AG09319 (cell line): ENCODE results near the gene SLC24A3.

ENCODE experiments used
- DNase-seq: peaks from one replicate; pipeline ENCODE4 v3.0.0-alpha.2; 2010; ENCODE audit warnings: low read depth; ENCODE audit errors: extremely low read depth
- CTCF ChIP-seq: IDR thresholded peaks from 2 replicates; pipeline ENCODE4 v1.5.1; 2011; ENCODE audit warnings: low read depth, mild to moderate bottlenecking, inconsistent platforms, low read length, moderate library complexity

Gene SLC24A3

GRCh38 chr20:19769507-19769906, 557.1 kb downstream of the SLC24A3 start:
- DNase-seq = no peak
- no peak for TF ChIP-seq CTCF

- no peak for TF ChIP-seq CTCF
- DNase-seq = no peak
Observed at GRCh38 chr20:19770375-19770774, 557.9 kb downstream of the SLC24A3 start.

GRCh38 chr20:19771031-19771430, 558.6 kb downstream of the SLC24A3 start:
- TF ChIP-seq CTCF = no peak
- no peak for DNase-seq
